MM.1S (cell line): ENCODE data around the gene SPINK8.
A peak's percentile ranks its signal among the peaks of the same experiment; 100 is the strongest.

Experiments
- DNase-seq: peaks from one replicate; pipeline ENCODE4 v3.0.0-alpha.2; 2015
- H2AFZ ChIP-seq: fragments of 300-600 bp; sonication (generic); 2 replicates; pipeline ENCODE4 v1.6.0; 2016; ENCODE audit warnings: antibody characterized with exemption, low read length
- H3F3A ChIP-seq: fragments of 300-600 bp; sonication (generic); 2 replicates; pipeline ENCODE4 v1.6.1; 2016; ENCODE audit warnings: mild to moderate bottlenecking, antibody characterized with exemption, low read length, moderate library complexity, mixed read lengths; ENCODE audit not compliant: insufficient read depth
- H3K27ac ChIP-seq: fragments of 300-600 bp; sonication (generic); 2 replicates; pipeline ENCODE4 v1.5.1; 2016; ENCODE audit warnings: mild to moderate bottlenecking, low read length
- H3K27me3 ChIP-seq: fragments of 300-600 bp; sonication (generic); replicated peaks from 2 replicates; pipeline ENCODE4 v1.6.0; 2016; ENCODE audit warnings: low read length; ENCODE audit not compliant: insufficient read depth
- H3K36me3 ChIP-seq: fragments of 300-600 bp; sonication (generic); replicated peaks from 2 replicates; pipeline ENCODE4 v1.6.1; 2016; ENCODE audit warnings: mild to moderate bottlenecking, low read length, mixed read lengths; ENCODE audit not compliant: insufficient read depth
- H3K4me1 ChIP-seq: fragments of 300-600 bp; sonication (generic); 2 replicates; pipeline ENCODE4 v1.6.1; 2016; ENCODE audit warnings: low read length, mixed read lengths
- H3K4me2 ChIP-seq: fragments of 300-600 bp; sonication (generic); 2 replicates; pipeline ENCODE4 v1.6.0; 2016; ENCODE audit warnings: low read depth, low read length
- H3K4me3 ChIP-seq: fragments of 300-600 bp; sonication (generic); 2 replicates; pipeline ENCODE4 v1.5.1; 2016; ENCODE audit warnings: low read length, mixed read lengths
- H3K79me2 ChIP-seq: fragments of 300-600 bp; sonication (generic); 2 replicates; pipeline ENCODE4 v1.6.1; 2016; ENCODE audit warnings: mixed run types, low read length, mixed read lengths
- H3K9ac ChIP-seq: fragments of 300-600 bp; sonication (generic); 2 replicates; pipeline ENCODE4 v1.6.1; 2016; ENCODE audit warnings: low read length, mixed read lengths
- H3K9me2 ChIP-seq: fragments of 300-600 bp; sonication (generic); replicated peaks from 2 replicates; pipeline ENCODE4 v1.6.1; 2016; ENCODE audit warnings: mild to moderate bottlenecking, low read length, mixed read lengths; ENCODE audit not compliant: insufficient read depth
- H3K9me3 ChIP-seq: fragments of 300-600 bp; sonication (generic); replicated peaks from 2 replicates; pipeline ENCODE4 v1.6.1; 2016; ENCODE audit warnings: mild to moderate bottlenecking, low read length, mixed read lengths; ENCODE audit not compliant: insufficient read depth
- H4K20me1 ChIP-seq: fragments of 300-600 bp; sonication (generic); 2 replicates; pipeline ENCODE4 v1.6.1; 2016; ENCODE audit warnings: mild to moderate bottlenecking, low read length, moderate library complexity, mixed read lengths; ENCODE audit not compliant: insufficient read depth
- CTCF ChIP-seq: fragments of 300-600 bp; sonication (generic); IDR thresholded peaks from 2 replicates; pipeline ENCODE4 v1.5.1; 2016; ENCODE audit warnings: antibody characterized with exemption, low read length, mixed read lengths
- EZH2 ChIP-seq: fragments of 300-600 bp; sonication (generic); optimal IDR thresholded peaks from 2 replicates; pipeline ENCODE3; 2017; ENCODE audit warnings: low read depth, mild to moderate bottlenecking, antibody characterized with exemption, low read length, mixed read lengths
- EZH2phosphoT487 ChIP-seq: fragments of 300-600 bp; sonication (generic); IDR thresholded peaks from 2 replicates; pipeline ENCODE4 v1.6.1; 2018; ENCODE audit warnings: antibody characterized with exemption, low read length

Gene SPINK8

GRCh38 chr3:48371651-48372376, 38.4 kb upstream of the SPINK8 start, which contains the start of gene FBXW12:
FBXW12 (plus strand) TSS chr3:48372219; CDS start chr3:48372768, 549 bp downstream.
- Histone ChIP-seq H3K27me3 (no peaks in the 10 kb centered on the region), H3K36me3 (no peaks in the 10 kb centered on the region), H3F3A (0 out of 2 replicates have a peak, but pooled peaks cover 4% of the 10 kb centered on the region), H3K9me2 (no peaks in the 10 kb centered on the region), H3K27ac (no peak within 1 kb of the TSS; the same call in 1 of the 2 replicates), H3K9ac (no peak within 1 kb of the TSS), H2AFZ (peak within 1 kb of the TSS; percentile 51), H3K79me2 (no peaks in the 10 kb centered on the region), H3K4me3 (peak within 1 kb of the TSS; percentile 13; the same call in 1 of the 2 replicates), H4K20me1 (no peaks in the 10 kb centered on the region), H3K4me1 (peaks cover 6% of the 10 kb centered on the region; the same call in 1 of the 2 replicates), H3K4me2 (peak within 1 kb of the TSS; percentile 46), H3K9me3 (no peaks in the 10 kb centered on the region)
- no peak for DNase-seq
- no peak for TF ChIP-seq EZH2
- no peak for TF ChIP-seq EZH2phosphoT487

- TF ChIP-seq CTCF (no peak), EZH2 (no peak), EZH2phosphoT487 (no peak)
- peaks cover 6% of the 10 kb centered on the region; the same call in 1 of the 2 replicates for H3K4me1 ChIP-seq
- no peak overlapping the region for H2AFZ ChIP-seq
- 0 out of 2 replicates have a peak, but pooled peaks cover 4% of the 10 kb centered on the region for H3F3A ChIP-seq
- no peaks in the 10 kb centered on the region for H4K20me1 ChIP-seq
- H3K27ac ChIP-seq: no peak overlapping the region
- H3K4me2 ChIP-seq: no peak overlapping the region
- DNase-seq: no peak
- no peaks in the 10 kb centered on the region for H3K79me2 ChIP-seq
- no peaks in the 10 kb centered on the region for H3K27me3 ChIP-seq
- H3K4me3 ChIP-seq: no peak overlapping the region
- H3K9ac ChIP-seq: no peak overlapping the region
- H3K9me3 ChIP-seq: no peaks in the 10 kb centered on the region
- H3K9me2 ChIP-seq: no peaks in the 10 kb centered on the region
- H3K36me3 ChIP-seq: no peaks in the 10 kb centered on the region
These were observed 36.9 kb upstream of the SPINK8 start for GRCh38 chr3:48370333-48370713.

GRCh38 chr3:48369693-48370332, 36.4 kb upstream of the SPINK8 start:
- Histone ChIP-seq H3K9me3 (no peaks in the 10 kb centered on the region), H3K9ac (no peak overlapping the region), H2AFZ (no peak overlapping the region), H3K36me3 (no peaks in the 10 kb centered on the region), H4K20me1 (no peaks in the 10 kb centered on the region), H3K4me2 (no peak overlapping the region), H3K9me2 (no peaks in the 10 kb centered on the region), H3K27ac (no peak overlapping the region), H3K4me3 (no peak overlapping the region), H3F3A (0 out of 2 replicates have a peak, but pooled peaks cover 4% of the 10 kb centered on the region), H3K4me1 (peaks cover 6% of the 10 kb centered on the region; the same call in 1 of the 2 replicates), H3K79me2 (no peaks in the 10 kb centered on the region), H3K27me3 (no peaks in the 10 kb centered on the region)
- no peak for DNase-seq
- TF ChIP-seq CTCF: no peak
- no peak for TF ChIP-seq EZH2
- TF ChIP-seq EZH2phosphoT487: no peak
